Mesenchymal stem cell (in vitro differentiated cells and primary cell): ENCODE data around the gene RBFOX1.

Experiments
- DNase-seq: peaks from one replicate; pipeline ENCODE4 v3.0.0-alpha.2; 2013
- H2AFZ ChIP-seq: one replicate; pipeline ENCODE4 v1.6.1; 2013; ENCODE audit warnings: low read depth, mild to moderate bottlenecking, control low read depth, inconsistent platforms, low read length, moderate library complexity
- H2AK5ac ChIP-seq: 2 replicates; pipeline ENCODE4 v1.6.1; 2013; ENCODE audit warnings: low read length, moderate library complexity, mild to moderate bottlenecking, inconsistent platforms; ENCODE audit not compliant: severe bottlenecking
- H2BK120ac ChIP-seq: one replicate; pipeline ENCODE4 v1.6.1; 2013; ENCODE audit warnings: low read depth, mild to moderate bottlenecking, inconsistent platforms, low read length, moderate library complexity
- H2BK12ac ChIP-seq, 2 experiments: one replicate each; pipeline ENCODE4 v1.6.1; 2013; ENCODE audit warnings: inconsistent platforms in 2 of 2, low read length in 2 of 2, mild to moderate bottlenecking in 2 of 2, moderate library complexity in 2 of 2, control low read depth in 1 of 2
- H2BK15ac ChIP-seq: one replicate; pipeline ENCODE4 v1.6.1; 2013; ENCODE audit warnings: mild to moderate bottlenecking, low read depth, inconsistent platforms; ENCODE audit not compliant: poor library complexity, severe bottlenecking
- H2BK5ac ChIP-seq: 2 replicates; pipeline ENCODE4 v1.6.1; 2013; ENCODE audit warnings: low read depth, mild to moderate bottlenecking, low read length, control low read depth, inconsistent platforms; ENCODE audit not compliant: poor library complexity, severe bottlenecking
- H3K14ac ChIP-seq, 2 experiments: one replicate each; pipeline ENCODE4 v1.6.1; 2013; ENCODE audit warnings: inconsistent platforms in 2 of 2, low read length in 2 of 2, control low read depth in 1 of 2, mild to moderate bottlenecking in 1 of 2, moderate library complexity in 1 of 2
- H3K18ac ChIP-seq, 2 experiments: one replicate each; pipeline ENCODE4 v1.6.1; 2013; ENCODE audit warnings: inconsistent platforms in 2 of 2, low read length in 2 of 2, control low read depth in 1 of 2, low read depth in 1 of 2, mild to moderate bottlenecking in 1 of 2
- H3K23ac ChIP-seq, 2 experiments: one replicate each; pipeline ENCODE4 v1.6.1; 2013; ENCODE audit warnings: inconsistent platforms in 2 of 2, low read length in 2 of 2, mild to moderate bottlenecking in 2 of 2, moderate library complexity in 2 of 2, control low read depth in 1 of 2
- H3K27ac ChIP-seq: 2 replicates; pipeline ENCODE4 v1.5.1; 2013; ENCODE audit warnings: mild to moderate bottlenecking, moderate library complexity, low read length, control low read depth, inconsistent platforms; ENCODE audit not compliant: poor library complexity, severe bottlenecking
- H3K27me3 ChIP-seq, 2 experiments: 2 replicates each; pipeline versions ENCODE4 v1.6.1 to v1.7.0; 2013; ENCODE audit warnings: low read length in 2 of 2, mild to moderate bottlenecking in 2 of 2, moderate library complexity in 2 of 2, control low read depth in 1 of 2, inconsistent platforms in 1 of 2; ENCODE audit not compliant: control insufficient read depth in 1 of 2, insufficient read depth in 1 of 2
- H3K36me3 ChIP-seq, 2 experiments: 2 replicates each; pipeline versions ENCODE4 v1.6.1 to v1.7.0; 2013; ENCODE audit warnings: low read length in 2 of 2, control low read depth in 1 of 2, inconsistent platforms in 1 of 2, low read depth in 1 of 2, mild to moderate bottlenecking in 1 of 2; ENCODE audit not compliant: insufficient read depth in 2 of 2, control insufficient read depth in 1 of 2
- H3K4ac ChIP-seq, 2 experiments: one replicate each; pipeline ENCODE4 v1.6.1; 2013; ENCODE audit warnings: inconsistent platforms in 2 of 2, low read length in 2 of 2, mild to moderate bottlenecking in 2 of 2, moderate library complexity in 2 of 2, control low read depth in 1 of 2, low read depth in 1 of 2
- H3K4me1 ChIP-seq: 2 replicates; pipeline ENCODE4 v1.6.1; 2013; ENCODE audit warnings: low read depth, low read length, control low read depth; ENCODE audit not compliant: control insufficient read depth, insufficient read depth
- H3K4me2 ChIP-seq: 2 replicates; pipeline ENCODE4 v1.6.1; 2013; ENCODE audit warnings: low read length, mild to moderate bottlenecking, inconsistent platforms; ENCODE audit not compliant: poor library complexity, severe bottlenecking
- H3K4me3 ChIP-seq, 2 experiments: 2 replicates each; pipeline versions ENCODE4 v1.5.1 to v1.7.0; 2013; ENCODE audit warnings: low read length in 2 of 2, mild to moderate bottlenecking in 2 of 2, control low read depth in 1 of 2, low read depth in 1 of 2; ENCODE audit not compliant: insufficient read depth in 1 of 2
- H3K79me1 ChIP-seq: replicated peaks from 2 replicates; pipeline ENCODE4 v1.6.1; 2013; ENCODE audit warnings: mild to moderate bottlenecking, control low read depth, low read length, inconsistent platforms; ENCODE audit not compliant: poor library complexity, severe bottlenecking
- H3K9ac ChIP-seq: 2 replicates; pipeline ENCODE4 v1.7.0; 2013; ENCODE audit warnings: mild to moderate bottlenecking, low read length, moderate library complexity
- H3K9me3 ChIP-seq: 2 replicates; pipeline ENCODE4 v1.7.0; 2013; ENCODE audit warnings: mild to moderate bottlenecking, low read length; ENCODE audit not compliant: control insufficient read depth
- H4K8ac ChIP-seq: one replicate; pipeline ENCODE4 v1.6.1; 2013; ENCODE audit warnings: inconsistent platforms, mild to moderate bottlenecking, low read length, moderate library complexity
- H4K91ac ChIP-seq: one replicate; pipeline ENCODE4 v1.6.1; 2013; ENCODE audit warnings: mild to moderate bottlenecking, low read length, inconsistent platforms
- WGBS: methylation state at CpG from one replicate; pipeline ENCODE4 v1.1.7; 2013; ENCODE audit warnings: mixed read lengths; 5-methylcytosine and 5-hydroxymethylcytosine counted together

Gene RBFOX1

GRCh38 chr16:7304279-7304678 is 28.4 kb upstream of the RBFOX1 start:
- Histone ChIP-seq H4K8ac (no peak overlapping the region), H3K79me1 (no peaks in the 10 kb centered on the region), H3K36me3 (no peaks in the 10 kb centered on the region), H3K4me3 (no peak overlapping the region), H2AK5ac (no peak overlapping the region), H3K4ac (no peak overlapping the region), H3K9ac (no peak overlapping the region), H3K18ac (no peak overlapping the region), H2BK12ac (no peak overlapping the region), H3K27ac (no peak overlapping the region), H3K4me1 (no peaks in the 10 kb centered on the region), H3K4me2 (no peak overlapping the region), H2BK5ac (no peak overlapping the region), H2AFZ (no peak overlapping the region), H3K23ac (peak overlapping the region in 1 of 2 experiments; percentile 59), H3K9me3 (no peaks in the 10 kb centered on the region), H4K91ac (no peak overlapping the region), H3K14ac (no peak overlapping the region), H3K27me3 (peaks cover 3% of the 10 kb centered on the region in 2 experiments), H2BK120ac (no peak overlapping the region), H2BK15ac (no peak overlapping the region)
- WGBS, result 1% methylated on average over 27 of the region's 27 CpGs
- no peak for DNase-seq

- Histone ChIP-seq H3K14ac (no peak overlapping the region), H2BK12ac (no peak overlapping the region)
Observed at GRCh38 chr16:7304958-7305357, 27.7 kb upstream of the RBFOX1 start.

GRCh38 chr16:7313170-7313569 is 19.5 kb upstream of the RBFOX1 start:
- no peak overlapping the region for H3K23ac ChIP-seq
- H3K4me2 ChIP-seq, result no peak overlapping the region
- no peak overlapping the region for H2BK5ac ChIP-seq
- DNase-seq, result no peak
- H2BK12ac ChIP-seq, result no peak overlapping the region
- H2BK15ac ChIP-seq, result no peak overlapping the region
- H3K14ac ChIP-seq, result no peak overlapping the region
- no peaks in the 10 kb centered on the region for H3K4me1 ChIP-seq
- no peak overlapping the region for H2AK5ac ChIP-seq
- no peaks in the 10 kb centered on the region for H3K36me3 ChIP-seq
- H3K4me3 ChIP-seq, result no peak overlapping the region
- H3K9ac ChIP-seq, result no peak overlapping the region
- no peak overlapping the region for H3K4ac ChIP-seq
- no peak overlapping the region for H3K27ac ChIP-seq
- no peaks in the 10 kb centered on the region for H3K79me1 ChIP-seq
- H2AFZ ChIP-seq, result no peak overlapping the region
- H3K27me3 ChIP-seq, result no peaks in the 10 kb centered on the region
- no peak overlapping the region for H4K8ac ChIP-seq
- H2BK120ac ChIP-seq, result no peak overlapping the region
- H3K9me3 ChIP-seq, result no peaks in the 10 kb centered on the region
- WGBS, result 23% methylated on average over 1 of the region's 5 CpGs
- H3K18ac ChIP-seq, result no peak overlapping the region
- no peak overlapping the region for H4K91ac ChIP-seq

More at GRCh38 chr16:7304958-7305357, 27.7 kb upstream of the RBFOX1 start:
- H3K27me3 ChIP-seq, result peaks cover 3% of the 10 kb centered on the region in 2 experiments
- H2BK5ac ChIP-seq, result no peak overlapping the region
- WGBS, result 44% methylated on average over 3 of the region's 4 CpGs
- no peak overlapping the region for H2AFZ ChIP-seq
- H2BK15ac ChIP-seq, result no peak overlapping the region
- no peak overlapping the region for H3K18ac ChIP-seq
- H2BK120ac ChIP-seq, result no peak overlapping the region
- no peak for DNase-seq
- H4K8ac ChIP-seq, result no peak overlapping the region
- H3K9ac ChIP-seq, result no peak overlapping the region
- no peak overlapping the region for H4K91ac ChIP-seq
- no peaks in the 10 kb centered on the region for H3K79me1 ChIP-seq
- H3K27ac ChIP-seq, result no peak overlapping the region
- no peaks in the 10 kb centered on the region for H3K36me3 ChIP-seq
- no peak overlapping the region for H3K4me2 ChIP-seq
- H3K9me3 ChIP-seq, result no peaks in the 10 kb centered on the region
- H3K4ac ChIP-seq, result no peak overlapping the region
- no peak overlapping the region for H3K23ac ChIP-seq
- H3K4me1 ChIP-seq, result no peaks in the 10 kb centered on the region
- no peak overlapping the region for H3K4me3 ChIP-seq
- no peak overlapping the region for H2AK5ac ChIP-seq

- H2BK120ac ChIP-seq, result no peak overlapping the region
- H4K8ac ChIP-seq, result no peak overlapping the region
- H3K27me3 ChIP-seq, result no peaks in the 10 kb centered on the region
- H4K91ac ChIP-seq, result no peak overlapping the region
- H3K14ac ChIP-seq, result no peak overlapping the region
- H3K36me3 ChIP-seq, result no peaks in the 10 kb centered on the region
- H2BK5ac ChIP-seq, result no peak overlapping the region
- H3K4me1 ChIP-seq, result no peaks in the 10 kb centered on the region
- no peak overlapping the region for H3K4ac ChIP-seq
- no peaks in the 10 kb centered on the region for H3K9me3 ChIP-seq
- no peak overlapping the region for H3K23ac ChIP-seq
- H2BK12ac ChIP-seq, result no peak overlapping the region
- H2AK5ac ChIP-seq, result no peak overlapping the region
- H3K4me2 ChIP-seq, result no peak overlapping the region
- WGBS, result 68% methylated on average over 7 of the region's 12 CpGs
- DNase-seq, result no peak
- H3K18ac ChIP-seq, result no peak overlapping the region
- no peak overlapping the region for H2BK15ac ChIP-seq
- H3K4me3 ChIP-seq, result no peak overlapping the region
- no peak overlapping the region for H2AFZ ChIP-seq
- H3K79me1 ChIP-seq, result no peaks in the 10 kb centered on the region
- no peak overlapping the region for H3K9ac ChIP-seq
- H3K27ac ChIP-seq, result no peak overlapping the region
Observed at GRCh38 chr16:7314163-7314562, 18.5 kb upstream of the RBFOX1 start.
